HG03066 (cell line): ENCODE measurements around the gene VOPP1.

Experiments used
- ATAC-seq: cut with Tn5 transposase; IDR thresholded peaks from one replicate; pipeline ENCODE4 v1.9.1; 2021; ENCODE audit warnings: low read depth; ENCODE audit not compliant: unreplicated experiment

VOPP1 gene

GRCh38 chr7:55441774-55442522, 130.4 kb downstream of the VOPP1 start:
- ATAC-seq = no peak

- no peak for ATAC-seq
Measured at GRCh38 chr7:55441002-55441401, 131.3 kb downstream of the VOPP1 start.

GRCh38 chr7:55440040-55440690, 132.1 kb downstream of the VOPP1 start:
- ATAC-seq = no peak

- no peak for ATAC-seq
Measured at GRCh38 chr7:55439627-55440026, 132.7 kb downstream of the VOPP1 start.

DNA sequence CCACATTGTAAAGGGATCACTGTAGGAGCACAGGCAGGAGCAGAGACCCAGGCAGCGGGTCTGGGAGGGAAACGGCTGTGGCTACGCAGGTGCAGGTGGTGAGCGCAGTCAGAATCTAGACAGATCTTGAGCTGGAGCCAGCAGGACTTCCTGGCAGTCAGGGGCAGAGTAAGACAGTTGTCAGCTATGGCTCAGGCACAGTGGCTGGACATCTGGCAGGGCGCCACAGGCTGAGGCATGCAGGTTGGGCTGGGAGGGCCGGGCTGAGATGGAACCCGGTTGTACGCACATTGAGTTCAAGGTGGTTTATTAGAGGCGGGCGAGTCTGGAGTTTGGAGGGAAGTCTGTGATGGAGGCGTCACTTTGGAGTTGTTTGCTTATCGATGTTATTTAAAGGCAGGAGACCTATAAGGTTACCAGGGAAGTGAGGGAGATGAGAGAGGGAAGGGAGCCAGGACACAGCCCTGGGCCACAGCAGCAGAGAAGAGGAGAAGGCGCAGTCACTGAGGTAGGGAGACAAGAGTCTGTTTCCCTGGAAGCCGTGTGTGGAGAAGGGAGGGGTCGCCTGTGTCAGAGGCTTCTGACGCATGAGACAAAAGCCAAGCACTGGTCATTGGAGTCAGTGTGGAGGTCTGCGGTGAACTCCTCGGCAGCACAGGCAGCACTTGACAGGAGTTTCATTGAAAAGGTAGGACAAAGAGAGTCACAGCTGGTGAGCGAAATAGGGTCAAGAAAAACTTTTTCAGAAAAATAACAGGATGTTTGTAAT, 133.4 kb downstream of the VOPP1 start:
- ATAC-seq = no peak

DNA sequence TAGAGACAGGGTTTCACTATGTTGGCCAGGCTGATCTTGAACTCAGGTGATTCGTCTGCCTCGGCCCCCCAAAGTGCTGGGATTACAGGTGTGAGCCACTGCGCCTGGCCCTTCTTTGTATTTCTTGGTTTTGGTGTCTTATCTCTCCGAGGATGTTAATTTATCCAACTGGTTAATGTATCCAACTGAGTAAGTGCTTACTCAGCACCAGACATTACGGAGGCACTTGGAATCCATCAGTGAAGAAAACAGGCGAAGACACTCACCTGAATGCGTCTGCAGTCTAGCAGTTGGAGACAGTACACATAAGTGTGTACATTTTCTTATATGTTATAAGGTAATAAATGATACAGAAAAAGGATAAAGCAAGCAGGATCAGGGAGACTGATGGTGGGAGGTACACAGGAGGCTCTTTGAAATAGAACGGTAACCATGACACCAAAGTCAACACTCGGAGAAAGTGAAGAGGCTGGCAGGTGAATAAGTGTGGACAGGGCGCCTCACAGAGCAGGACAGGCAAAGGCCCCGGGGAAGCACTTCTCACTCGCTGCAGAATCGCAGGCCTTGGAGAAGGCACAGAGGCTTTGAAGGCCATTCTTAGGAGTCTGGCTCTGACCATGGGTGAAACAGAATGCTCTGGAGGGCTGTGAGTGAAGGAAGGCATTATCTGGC, 134.1 kb downstream of the VOPP1 start:
- no peak for ATAC-seq

DNA sequence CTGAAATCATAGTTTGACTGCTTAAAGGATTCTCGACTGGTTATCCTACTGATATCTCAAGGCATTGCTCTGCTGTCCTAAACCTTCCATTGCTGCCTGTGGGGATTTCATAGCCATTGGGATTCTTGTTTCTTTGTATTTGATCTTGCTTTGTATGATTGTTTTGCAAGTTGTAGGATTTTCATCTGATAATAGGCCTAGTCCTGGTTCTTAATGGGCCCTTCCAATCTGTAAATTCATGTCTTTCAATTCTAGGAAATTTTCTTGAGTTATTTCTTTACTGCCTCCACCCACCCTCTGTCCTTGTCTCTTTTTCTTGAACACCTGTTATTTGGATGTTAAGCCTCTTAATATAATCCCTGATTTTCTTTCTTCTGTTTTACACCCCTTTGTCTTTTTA, 134.9 kb downstream of the VOPP1 start:
- ATAC-seq = no peak

GRCh38 chr7:55436457-55436856, 135.8 kb downstream of the VOPP1 start:
- no peak for ATAC-seq

DNA sequence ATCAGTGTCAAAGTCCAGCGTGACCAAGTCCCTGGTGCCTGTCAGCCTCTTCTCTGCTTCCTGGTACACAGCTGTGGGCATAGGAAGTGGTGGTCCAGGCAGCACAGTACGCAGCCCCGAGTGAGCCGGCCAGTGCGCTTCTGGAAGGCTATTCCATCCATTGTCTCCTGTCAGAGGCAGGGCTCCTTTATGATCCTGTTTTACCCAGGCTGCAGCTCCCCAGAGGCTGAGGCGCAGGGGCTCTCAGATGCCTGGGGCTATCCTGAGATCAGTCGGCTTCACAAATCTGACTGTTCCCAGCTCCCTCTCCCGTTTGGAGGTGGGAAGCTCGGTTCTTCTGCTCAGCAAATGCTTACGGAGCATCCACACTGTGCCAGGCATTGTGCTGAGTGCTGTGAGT, 136.8 kb downstream of the VOPP1 start:
- no peak for ATAC-seq

- peak; percentile 82 for ATAC-seq
Measured at GRCh38 chr7:55432939-55433784, 139.1 kb downstream of the VOPP1 start.

- ATAC-seq = no peak
Measured at GRCh38 chr7:55432506-55432905, 139.8 kb downstream of the VOPP1 start.

- no peak for ATAC-seq
Measured at GRCh38 chr7:55431898-55432297, 140.4 kb downstream of the VOPP1 start.

DNA sequence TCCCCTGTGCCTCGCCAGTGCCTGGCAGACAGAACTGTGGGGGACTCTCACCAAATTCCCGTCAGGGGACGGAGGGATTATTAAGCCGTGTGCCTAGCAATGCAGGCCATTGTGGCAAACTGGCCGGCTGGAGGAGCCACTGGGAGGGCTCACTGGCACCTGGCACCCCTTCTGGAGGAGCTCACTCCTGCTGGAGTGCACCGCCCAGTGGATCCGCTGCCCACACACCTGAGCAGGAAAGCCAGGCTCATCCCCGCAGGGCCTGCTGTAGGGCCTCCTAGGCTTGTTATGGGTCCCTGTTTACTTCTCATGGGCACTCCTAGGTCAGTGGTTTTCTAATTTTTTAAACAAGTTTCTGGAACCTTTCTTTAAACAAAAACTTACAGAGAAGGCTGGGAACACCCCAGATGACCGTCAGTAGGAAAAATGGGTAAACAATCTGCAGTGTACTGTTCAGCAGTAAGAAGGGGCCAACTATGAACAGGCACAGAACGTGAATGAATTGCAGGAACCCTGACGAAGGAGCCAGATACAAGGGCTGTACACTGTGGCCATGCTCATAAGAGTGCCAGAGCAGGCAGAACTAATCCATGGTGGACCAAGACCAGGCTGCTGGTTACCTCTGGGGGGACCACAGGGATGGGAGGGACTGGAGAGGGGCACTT, 142.3 kb downstream of the VOPP1 start:
- ATAC-seq = no peak

GRCh38 chr7:55427800-55428199, 144.5 kb downstream of the VOPP1 start:
- no peak for ATAC-seq

GRCh38 chr7:55427342-55427741, 145.0 kb downstream of the VOPP1 start:
- ATAC-seq = no peak

GRCh38 chr7:55426676-55427075, 145.6 kb downstream of the VOPP1 start:
- no peak for ATAC-seq

- no peak for ATAC-seq
Measured at GRCh38 chr7:55425141-55425752, 147.1 kb downstream of the VOPP1 start.

- ATAC-seq = no peak
Measured at GRCh38 chr7:55423891-55424290, 148.4 kb downstream of the VOPP1 start.

DNA sequence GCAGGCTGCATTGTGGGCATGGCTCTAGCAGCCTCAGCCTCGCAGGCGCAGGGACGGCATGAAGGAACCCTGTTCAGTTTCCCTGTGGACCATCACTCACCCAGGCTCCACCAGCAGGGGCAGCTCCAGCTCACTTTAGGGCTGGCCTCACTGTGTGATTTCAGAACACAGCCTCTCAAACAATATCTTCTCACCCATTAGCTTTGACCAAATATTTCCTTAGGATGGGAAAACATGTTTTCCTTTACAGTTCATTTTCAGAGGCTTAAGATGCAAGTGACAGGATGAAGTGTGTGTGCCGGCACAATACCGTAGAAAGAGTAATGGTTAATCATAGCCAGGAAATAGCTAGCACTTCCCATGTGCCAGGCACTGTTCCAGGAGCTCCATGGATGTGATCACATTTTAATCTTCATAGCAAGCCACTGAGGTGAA, 149.0 kb downstream of the VOPP1 start:
- no peak for ATAC-seq
